SK-N-DZ (cell line): ENCODE measurements around the gene LIX1.
"Not testable (repeated sequence)": the region's sequence is repeated elsewhere in the genome, so short reads cannot be mapped to it uniquely, and the experiment has no call there.

Experiments used
- DNase-seq: peaks from one replicate; pipeline ENCODE4 v3.0.0-alpha.2; 2015; ENCODE audit warnings: low spot score

LIX1 gene

GRCh38 chr5:97141539-97141938, 872 bp downstream of the LIX1 start:
- no peak for DNase-seq

- no peak for DNase-seq
These were observed 1.4 kb downstream of the LIX1 start for GRCh38 chr5:97141031-97141430.

DNA sequence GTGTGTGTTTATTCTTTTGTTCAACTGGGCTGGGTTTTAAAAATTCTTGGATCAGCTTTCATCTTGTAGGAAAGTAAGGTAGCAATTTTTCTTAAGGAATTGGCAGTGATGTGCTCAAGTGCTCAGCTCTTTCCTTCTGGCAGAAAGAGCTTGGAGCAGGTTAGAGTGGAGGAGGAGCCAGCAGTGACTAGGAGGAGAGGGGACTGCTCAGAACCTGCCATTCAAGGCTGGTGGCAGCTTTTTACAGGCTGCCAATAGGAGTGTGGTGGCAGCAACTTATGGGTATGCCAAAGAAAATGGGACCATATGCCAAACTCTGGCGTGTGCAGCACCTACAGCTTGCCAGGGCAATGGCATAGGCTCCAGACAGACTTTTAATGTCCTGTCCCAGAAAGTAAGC, 2.2 kb downstream of the LIX1 start:
- not testable (repeated sequence) for DNase-seq

GRCh38 chr5:97136475-97136874, 5.9 kb downstream of the LIX1 start:
- no peak for DNase-seq

DNA sequence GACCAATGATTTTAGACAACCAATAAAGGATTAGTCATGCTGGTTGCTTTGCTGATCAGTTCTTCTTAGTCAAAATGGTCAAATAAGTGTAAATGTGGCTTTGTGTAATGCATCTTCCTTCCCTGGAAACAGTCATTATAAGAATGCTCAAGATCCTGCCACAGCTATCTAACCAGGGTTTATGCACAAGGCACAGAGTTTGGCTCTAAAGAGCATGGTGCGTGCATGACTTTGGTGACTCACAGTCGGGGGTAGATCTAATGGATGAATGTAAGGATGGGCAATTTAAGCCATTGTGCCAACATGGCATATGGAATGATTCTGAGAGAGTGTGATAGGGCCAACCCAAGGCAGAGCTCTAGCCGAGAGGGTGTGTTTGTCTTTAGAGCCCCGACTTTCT, 6.5 kb downstream of the LIX1 start:
- DNase-seq: no peak

GRCh38 chr5:97134634-97135033, 7.8 kb downstream of the LIX1 start:
- DNase-seq: no peak

DNA sequence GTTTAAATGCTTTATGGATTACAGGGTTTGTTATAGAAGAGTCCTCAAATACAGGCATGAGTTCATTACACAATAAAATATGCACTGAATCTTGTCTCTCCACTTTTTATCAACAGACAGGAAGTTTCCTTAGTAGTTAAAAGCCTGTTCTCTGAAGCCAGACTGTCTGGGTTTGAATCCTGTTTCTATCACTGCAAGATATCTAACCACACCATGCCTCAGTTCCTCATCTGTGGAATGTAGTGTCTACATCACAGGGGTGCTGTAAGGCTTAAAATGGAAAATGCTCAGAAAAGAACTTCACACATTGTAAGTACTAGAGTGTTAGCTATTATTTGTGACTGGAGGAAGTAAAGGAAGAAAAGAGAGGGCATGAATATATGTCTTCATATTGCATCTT, 9.3 kb downstream of the LIX1 start:
- DNase-seq: no peak

DNA sequence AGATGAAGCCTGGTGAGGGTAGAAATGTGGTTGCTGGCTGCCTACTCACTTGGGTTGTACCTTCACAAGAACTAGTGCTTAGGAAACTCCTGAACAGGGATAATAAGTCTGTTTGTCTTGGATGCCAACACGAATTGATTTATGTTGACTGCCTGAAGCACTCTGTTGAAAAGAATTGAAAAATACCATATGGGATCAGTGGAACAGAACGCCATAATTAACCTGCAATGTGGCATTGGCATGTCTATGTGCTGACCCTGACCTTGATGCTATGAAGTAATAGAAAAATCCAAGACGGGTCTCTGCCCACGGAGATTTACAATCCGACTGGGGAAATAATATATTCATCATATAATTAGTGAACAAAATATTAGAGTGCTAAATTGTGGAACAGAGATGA, 10.5 kb downstream of the LIX1 start:
- DNase-seq: peak; percentile 60

DNA sequence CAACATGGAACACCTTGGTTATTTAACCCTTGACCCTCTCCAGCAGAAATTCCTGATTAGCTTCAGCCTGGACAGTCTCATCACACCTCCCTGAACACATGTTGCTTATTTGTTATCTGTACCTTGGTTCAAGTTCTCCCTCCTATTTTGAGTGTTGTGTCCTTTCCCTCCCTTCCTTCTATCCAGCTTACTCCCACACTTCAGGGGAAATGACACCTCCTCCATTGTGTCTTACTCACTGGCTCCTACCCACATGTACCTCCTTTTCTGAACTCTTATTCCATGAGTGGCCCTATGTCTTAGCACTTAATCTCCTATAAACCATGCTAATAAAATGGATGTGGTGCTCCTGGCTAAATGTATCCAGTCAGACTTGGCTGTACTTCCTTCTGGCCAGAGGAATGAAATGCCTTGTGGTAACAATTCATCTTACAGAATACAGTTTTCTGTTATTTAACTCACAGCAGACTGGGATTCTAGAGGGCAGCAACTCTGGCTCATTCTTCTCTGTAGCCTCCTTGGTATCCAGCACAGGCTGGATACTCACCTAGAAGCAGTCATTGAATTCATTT, 11.2 kb downstream of the LIX1 start:
- no peak for DNase-seq

DNA sequence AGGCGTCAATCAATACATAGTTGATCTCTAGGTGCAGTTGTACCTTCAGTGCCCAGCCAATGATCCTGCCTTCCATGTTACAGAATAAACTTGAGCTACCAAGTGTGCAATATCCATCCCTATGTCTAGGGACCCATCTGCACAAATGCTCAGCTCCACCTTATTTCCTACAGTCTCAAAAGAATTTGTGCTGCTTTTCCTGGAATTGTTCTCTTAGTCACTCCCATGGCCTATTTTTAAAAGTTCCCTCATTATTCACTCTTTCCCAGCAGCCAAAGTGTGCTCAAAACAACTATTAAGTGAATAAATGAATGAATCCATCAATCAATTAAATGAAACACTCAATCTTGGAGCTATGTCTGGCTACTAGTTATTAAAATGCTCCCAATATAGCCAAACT, 14.7 kb downstream of the LIX1 start:
- no peak for DNase-seq

DNA sequence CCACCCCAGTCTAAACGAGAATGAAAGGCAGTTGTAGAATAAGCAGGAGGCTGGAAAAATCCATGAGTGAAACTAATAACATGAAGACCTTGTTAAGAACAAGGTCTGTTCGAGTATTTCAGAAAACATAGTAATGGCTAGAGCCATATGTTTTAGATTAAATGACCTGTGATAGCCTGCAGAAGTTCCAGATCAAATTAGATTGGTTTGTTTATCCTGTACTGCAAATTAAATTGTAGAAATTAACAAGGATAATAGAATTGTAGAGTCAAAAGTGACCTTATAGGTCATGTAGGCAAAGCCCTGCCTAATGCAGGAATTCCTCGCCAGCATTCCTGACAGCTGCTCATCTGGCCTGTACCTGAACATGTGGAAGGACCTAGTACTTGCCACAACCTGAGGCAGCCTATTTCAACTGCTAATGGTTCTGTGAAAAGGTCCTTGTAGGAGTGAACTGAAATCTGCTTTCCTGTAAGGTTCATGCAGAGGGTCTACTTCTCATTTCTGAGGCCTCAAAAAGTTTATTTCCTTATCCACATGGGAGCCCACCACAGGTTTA, 17.2 kb downstream of the LIX1 start:
- DNase-seq: peak; percentile 98

DNA sequence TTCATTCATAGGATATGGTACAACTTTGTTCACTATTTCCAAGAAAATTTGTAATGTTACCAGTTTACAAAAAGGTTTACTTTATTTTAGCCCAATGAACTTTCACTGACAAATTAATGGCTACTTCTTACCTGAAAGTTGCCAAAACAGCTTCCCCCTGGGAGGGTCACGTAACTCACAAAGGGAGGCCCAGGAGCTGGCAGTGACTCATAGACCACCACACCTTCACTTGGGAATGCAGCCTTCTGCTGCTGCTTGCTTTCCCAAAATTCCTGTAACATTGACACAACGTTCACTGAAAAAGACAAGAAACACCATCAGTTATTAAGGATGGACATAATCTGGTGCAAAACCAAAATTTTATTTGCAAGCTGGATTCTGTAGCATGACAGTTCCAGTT, 18.1 kb downstream of the LIX1 start:
- DNase-seq: no peak

- no peak for DNase-seq
These were observed 20.6 kb downstream of the LIX1 start for GRCh38 chr5:97121848-97122247.

DNA sequence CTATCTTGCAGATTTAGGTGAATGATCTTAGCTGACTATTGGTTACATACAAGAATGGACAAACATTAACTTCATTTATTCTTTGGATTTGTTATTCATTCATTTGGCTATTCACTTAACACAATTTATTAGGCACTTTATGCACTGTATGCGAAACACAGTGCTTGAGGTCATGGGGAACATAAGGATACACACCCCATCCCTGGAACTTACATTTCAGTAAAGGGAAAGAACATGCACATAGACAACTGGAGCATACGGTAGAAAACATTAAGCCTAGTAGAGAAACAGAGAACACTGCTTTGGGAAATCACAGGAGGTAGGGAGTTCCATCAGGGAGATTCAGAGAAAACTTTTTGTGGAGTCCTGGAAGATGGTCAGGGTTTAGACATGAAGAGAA, 22.2 kb downstream of the LIX1 start:
- DNase-seq: no peak

DNA sequence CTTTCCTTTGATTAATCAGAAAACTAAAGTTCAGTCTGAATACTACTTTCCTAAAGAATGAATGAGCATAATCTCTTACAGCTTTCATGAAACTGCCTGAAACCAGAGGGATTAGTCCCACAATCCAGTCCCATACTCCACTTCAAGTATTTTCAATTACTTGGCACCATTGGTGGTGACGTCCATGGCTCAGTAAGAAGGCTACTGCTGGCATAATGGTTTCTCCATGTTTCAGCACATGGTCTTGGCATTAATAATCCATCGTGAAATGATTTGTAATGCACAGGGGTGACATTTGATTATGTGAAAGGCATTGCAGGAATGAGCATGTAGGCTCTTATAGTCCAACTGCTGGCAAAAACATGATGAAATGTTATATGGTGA, 23.4 kb downstream of the LIX1 start:
- no peak for DNase-seq

GRCh38 chr5:97118261-97119006, 24.0 kb downstream of the LIX1 start:
- no peak for DNase-seq

- DNase-seq: peak; percentile 87
These were observed 26.5 kb downstream of the LIX1 start for GRCh38 chr5:97115932-97116331.

DNA sequence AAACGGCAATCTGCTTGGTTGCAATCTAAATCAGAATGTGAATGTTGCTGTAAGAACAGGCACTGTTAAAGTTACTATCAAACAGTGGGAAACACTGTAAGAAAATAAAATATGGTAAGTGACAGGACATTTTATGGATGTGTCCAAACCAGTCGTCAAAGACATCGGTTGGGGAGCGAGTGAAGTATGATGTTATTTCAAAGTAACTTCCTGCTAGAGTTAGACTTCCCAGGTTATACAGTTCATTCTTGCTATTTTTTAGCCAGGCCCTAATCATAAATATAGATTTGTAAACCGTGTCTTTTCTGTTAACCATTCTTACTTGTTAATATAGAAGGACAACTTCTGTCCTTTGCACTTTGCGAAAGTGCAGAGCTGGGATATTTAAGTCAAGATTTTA, 30.2 kb downstream of the LIX1 start:
- no peak for DNase-seq

GRCh38 chr5:97111616-97112015, 30.8 kb downstream of the LIX1 start:
- no peak for DNase-seq

GRCh38 chr5:97111004-97111403, 31.4 kb downstream of the LIX1 start:
- DNase-seq: no peak

GRCh38 chr5:97107318-97107717, 35.1 kb downstream of the LIX1 start:
- DNase-seq: no peak

DNA sequence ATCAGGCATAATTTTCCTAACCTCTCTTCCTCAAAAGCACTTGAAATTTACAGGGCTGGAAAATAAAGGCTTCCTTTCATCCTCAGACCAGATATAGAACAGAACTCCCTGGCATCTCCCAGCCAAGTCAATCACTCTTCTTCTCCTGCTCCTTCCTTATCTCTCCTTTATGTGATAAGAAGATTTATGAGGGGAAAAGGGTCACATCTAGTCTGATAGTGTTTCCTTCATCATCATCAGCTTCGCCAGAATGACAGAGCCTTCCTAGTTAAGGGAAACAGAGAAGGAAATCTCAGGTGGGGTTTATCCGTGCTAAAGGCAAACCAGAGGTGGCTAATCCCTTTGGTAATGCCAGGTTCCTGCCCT, 36.2 kb downstream of the LIX1 start:
- DNase-seq: peak; percentile 60

- no peak for DNase-seq
These were observed 36.8 kb downstream of the LIX1 start for GRCh38 chr5:97105501-97106215.
